ENCODE data around the gene PACRG.

PACRG gene

GRCh38 chr6:163185744-163186143 is 458.0 kb downstream of the PACRG start:
- DNase-seq: no peak

- DNase-seq: no peak
These were observed 458.8 kb downstream of the PACRG start for GRCh38 chr6:163186527-163186926.

GRCh38 chr6:163187201-163187600 is 459.4 kb downstream of the PACRG start:
- no peak for DNase-seq

- DNase-seq: no peak
These were observed 459.8 kb downstream of the PACRG start for GRCh38 chr6:163187606-163188005.

GRCh38 chr6:163188746-163189145 is 461.0 kb downstream of the PACRG start:
- no peak for DNase-seq

GRCh38 chr6:163189609-163190008 is 461.8 kb downstream of the PACRG start:
- no peak for DNase-seq

- DNase-seq: no peak
These were observed 463.0 kb downstream of the PACRG start for GRCh38 chr6:163190786-163191185.

GRCh38 chr6:163191704-163192537 is 464.1 kb downstream of the PACRG start:
- no peak for DNase-seq

GRCh38 chr6:163192591-163192990 is 464.8 kb downstream of the PACRG start:
- DNase-seq: no peak

GRCh38 chr6:163193326-163193725 is 465.6 kb downstream of the PACRG start:
- DNase-seq: no peak

- no peak for DNase-seq
These were observed 468.2 kb downstream of the PACRG start for GRCh38 chr6:163195721-163196691.

GRCh38 chr6:163197839-163198238 is 470.1 kb downstream of the PACRG start:
- DNase-seq: no peak

- DNase-seq: no peak
These were observed 470.6 kb downstream of the PACRG start for GRCh38 chr6:163198396-163198795.

GRCh38 chr6:163199371-163199770 is 471.6 kb downstream of the PACRG start:
- DNase-seq: no peak

- no peak for DNase-seq
These were observed 472.5 kb downstream of the PACRG start for GRCh38 chr6:163200289-163200688.

- no peak for DNase-seq
These were observed 472.9 kb downstream of the PACRG start for GRCh38 chr6:163200694-163201093.

- no peak for DNase-seq
These were observed 474.1 kb downstream of the PACRG start for GRCh38 chr6:163201855-163202254.

- no peak for DNase-seq
These were observed 478.4 kb downstream of the PACRG start for GRCh38 chr6:163206196-163206595.

GRCh38 chr6:163207431-163208383 is 479.9 kb downstream of the PACRG start:
- no peak for DNase-seq

- no peak for DNase-seq
These were observed 481.2 kb downstream of the PACRG start for GRCh38 chr6:163209005-163209404.

- no peak for DNase-seq
These were observed 484.3 kb downstream of the PACRG start for GRCh38 chr6:163212123-163212522.

GRCh38 chr6:163214259-163214658 is 486.5 kb downstream of the PACRG start:
- no peak for DNase-seq
